Skin epidermis (tissue), 12 donors: Measurements from ENCODE around the gene MAD2L1.

Experiments
- H3K27ac ChIP-seq, 21 experiments: fragments of 200-600 bp; sonication (generic) in 11 of 21; one replicate each; pipeline ENCODE4 v1.5.0; 2020; ENCODE audit warnings: mild to moderate bottlenecking in 3 of 21, inconsistent platforms in 2 of 21, moderate library complexity in 2 of 21
- H3K4me3 ChIP-seq, 7 experiments: fragments of 200-600 bp; sonication (generic) in 2 of 7; one replicate each; pipeline ENCODE4 v1.5.0; 2020; ENCODE audit warnings: inconsistent platforms in 2 of 7, mild to moderate bottlenecking in 2 of 7, moderate library complexity in 1 of 7

The MAD2L1 gene

DNA sequence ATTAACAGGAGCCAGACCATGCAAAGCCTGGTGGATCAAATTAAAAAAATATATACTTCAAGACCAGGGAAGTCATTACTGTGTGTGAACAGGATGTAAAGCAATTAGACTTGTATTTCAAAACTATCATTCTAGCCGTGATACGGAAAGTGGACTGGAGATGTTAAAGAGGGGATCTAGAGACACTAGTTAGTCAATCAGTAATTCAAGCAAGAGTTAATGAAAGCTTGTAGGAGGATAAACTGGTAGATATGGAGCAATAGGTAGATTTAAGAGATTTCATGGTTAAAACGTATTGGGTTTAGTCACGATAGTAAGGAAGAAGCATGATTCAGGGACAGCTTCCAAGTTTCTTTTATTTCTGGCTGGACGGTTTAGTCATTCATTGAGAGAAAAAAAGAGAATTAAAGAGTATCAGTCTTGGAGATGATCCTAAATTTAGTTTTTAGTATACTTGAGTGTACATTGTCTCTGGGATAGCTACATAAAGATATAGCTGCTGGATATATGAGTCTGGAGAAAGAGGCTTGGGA lies 3.9 kb downstream of the MAD2L1 start:
- H3K27ac ChIP-seq = no peak overlapping the region
- H3K4me3 ChIP-seq = no peak overlapping the region

DNA sequence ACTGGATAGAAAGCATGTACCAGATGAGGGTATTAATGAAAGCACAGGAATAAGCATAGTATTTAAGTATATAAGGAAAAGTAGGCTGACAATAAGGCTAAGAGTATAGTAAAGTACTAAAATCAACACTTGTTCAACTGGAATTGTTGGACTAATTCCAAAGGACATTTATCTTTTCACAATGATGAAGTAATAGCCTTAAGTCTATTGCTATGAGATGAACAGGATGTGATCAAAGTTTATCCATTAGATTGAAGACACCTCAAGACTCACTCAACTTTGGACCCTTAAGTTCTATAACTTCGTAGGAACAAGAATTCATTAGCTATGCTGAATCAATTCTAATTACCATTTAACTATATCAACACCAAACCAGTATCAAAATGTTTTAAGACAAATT lies 7.6 kb downstream of the MAD2L1 start:
- H3K27ac ChIP-seq = no peak overlapping the region
- no peak overlapping the region for H3K4me3 ChIP-seq

DNA sequence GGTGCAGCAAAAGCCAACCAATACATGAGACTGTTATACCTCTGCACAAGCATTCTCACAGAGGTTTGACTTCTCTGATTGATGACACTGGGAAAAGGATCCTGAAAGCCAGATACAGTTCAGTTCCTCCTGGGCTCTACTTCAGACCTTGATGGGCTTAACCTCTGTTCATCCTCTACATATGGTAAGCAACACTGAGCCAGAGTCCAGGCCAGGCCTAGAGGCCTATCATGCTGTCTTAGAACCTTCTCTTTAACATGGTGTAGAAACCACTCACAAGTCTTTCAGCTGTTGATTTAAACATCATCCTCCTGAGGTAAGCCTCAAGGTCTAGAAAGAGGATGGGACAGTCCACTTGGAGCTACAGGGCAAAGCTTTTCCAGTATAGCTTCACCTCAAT lies 9.2 kb downstream of the MAD2L1 start:
- Histone ChIP-seq H3K27ac (no peak overlapping the region), H3K4me3 (no peak overlapping the region)

DNA sequence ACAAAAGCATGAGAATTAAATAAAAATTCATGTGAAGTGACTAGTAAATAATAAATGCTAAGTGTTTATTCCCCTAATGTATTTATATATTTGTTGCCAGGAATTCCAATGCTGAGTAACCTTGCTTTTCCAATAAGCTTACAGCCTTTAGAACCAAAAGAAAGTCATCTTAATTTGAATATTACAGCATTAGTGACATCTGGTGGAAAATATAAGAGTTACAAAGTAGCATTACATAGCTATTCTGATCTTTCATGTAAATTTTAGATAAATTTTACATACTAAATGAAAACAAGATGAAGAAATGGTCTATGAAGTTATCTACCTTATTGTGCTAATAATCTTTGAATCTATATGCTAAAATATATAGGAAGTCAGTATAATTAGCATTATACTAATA lies 10.4 kb downstream of the MAD2L1 start:
- H3K4me3 ChIP-seq = no peak overlapping the region
- H3K27ac ChIP-seq = no peak overlapping the region

DNA sequence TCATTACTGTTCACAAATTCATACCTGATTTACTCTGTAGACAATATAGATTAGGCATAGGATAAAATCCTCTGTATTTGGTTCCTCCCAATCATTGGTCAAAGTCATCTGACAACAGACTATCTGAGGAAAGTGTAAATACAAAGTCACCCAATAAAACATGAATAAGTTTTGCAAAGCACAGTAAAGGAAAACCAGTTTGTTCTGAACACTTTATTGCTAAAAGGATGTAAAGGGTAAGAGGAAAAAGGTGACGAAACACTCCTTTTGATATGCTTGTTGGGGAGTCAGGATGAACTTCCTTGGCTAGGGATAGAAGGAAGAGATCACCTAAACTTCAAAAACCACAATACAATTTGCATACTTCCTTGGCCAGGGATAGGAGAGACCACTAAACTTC lies 10.9 kb downstream of the MAD2L1 start:
- Histone ChIP-seq H3K27ac (no peak overlapping the region), H3K4me3 (no peak overlapping the region)

DNA sequence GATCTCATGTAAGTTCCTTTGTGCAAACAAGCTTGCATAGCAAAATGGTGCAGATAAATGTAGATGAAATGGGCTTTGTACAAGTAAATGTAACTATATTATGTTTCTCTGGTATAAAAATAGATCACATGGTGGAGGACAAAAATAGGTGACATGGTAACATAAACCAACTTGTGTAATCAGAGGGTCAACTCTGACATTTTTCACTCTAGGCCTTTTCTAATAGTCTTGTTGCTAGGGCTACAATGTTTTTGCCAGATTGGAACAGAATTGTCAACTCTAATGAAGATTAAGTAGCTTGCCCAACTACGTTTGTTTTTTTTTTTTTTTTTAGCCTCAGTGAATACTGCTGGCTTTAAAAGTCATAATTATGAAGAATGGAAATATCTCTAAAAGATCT lies 11.5 kb downstream of the MAD2L1 start:
- H3K27ac ChIP-seq = no peak overlapping the region

DNA sequence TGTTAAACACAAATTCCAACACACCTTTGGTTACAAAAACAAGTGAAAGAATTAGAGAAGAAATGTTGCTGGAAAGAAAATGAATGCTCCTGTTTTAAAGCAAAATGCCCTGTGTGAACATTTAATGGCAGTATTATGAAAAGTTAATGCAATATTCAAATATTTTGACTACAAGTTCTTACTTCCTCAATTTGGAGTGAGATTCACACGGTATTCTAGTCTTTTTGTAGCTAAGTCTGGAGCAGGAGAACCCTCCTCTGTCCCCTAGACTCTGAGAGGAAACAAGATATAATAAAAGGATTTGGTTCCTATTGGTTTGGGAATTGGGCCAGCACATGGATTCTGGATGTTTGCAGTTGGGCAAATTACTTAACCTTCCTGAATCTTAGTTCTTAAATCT lies 12.7 kb downstream of the MAD2L1 start:
- Histone ChIP-seq H3K27ac (no peak overlapping the region), H3K4me3 (no peak overlapping the region)

More for the DNA sequence above, 11.5 kb downstream of the MAD2L1 start:
- no peak overlapping the region for H3K4me3 ChIP-seq

DNA sequence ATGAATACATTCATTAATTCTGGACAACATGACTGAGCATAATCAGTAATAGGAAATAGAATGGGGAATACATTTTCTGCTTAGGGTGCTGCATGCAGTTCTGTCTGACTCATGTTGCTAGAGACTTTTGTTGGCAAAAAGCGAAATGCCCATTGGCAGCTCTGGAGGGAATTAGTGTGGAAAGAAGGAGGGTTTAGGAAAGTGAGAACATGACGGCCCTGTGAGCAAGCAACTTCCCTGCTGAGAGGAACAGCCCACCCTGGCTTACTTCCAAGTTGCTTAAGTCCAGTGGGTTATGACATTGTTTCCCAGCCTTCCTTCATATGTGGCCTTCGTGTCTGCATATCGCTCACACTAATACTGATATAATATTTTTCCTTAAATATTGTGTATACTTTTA lies 13.8 kb downstream of the MAD2L1 start:
- H3K4me3 ChIP-seq = no peak overlapping the region
- H3K27ac ChIP-seq = no peak overlapping the region

DNA sequence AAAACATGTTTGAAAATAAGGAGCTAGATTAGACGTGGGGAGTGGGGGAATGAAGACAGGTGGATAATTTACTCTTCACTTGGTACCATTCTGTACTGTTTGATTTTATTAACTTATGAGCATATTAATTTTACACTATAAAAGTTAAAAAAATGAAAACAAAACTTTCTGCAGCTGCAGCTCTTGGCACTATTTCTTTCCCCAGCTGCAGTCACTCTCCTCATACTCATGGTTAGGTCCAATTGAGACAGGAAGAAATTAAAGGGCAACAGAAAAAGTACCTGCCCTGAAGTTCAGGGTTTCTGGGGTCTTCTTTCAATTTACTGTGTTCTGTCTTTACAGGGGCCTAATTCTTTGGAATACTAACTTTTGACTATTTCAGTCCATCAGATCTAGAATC lies 15.4 kb downstream of the MAD2L1 start:
- Histone ChIP-seq H3K27ac (no peak overlapping the region), H3K4me3 (no peak overlapping the region)

DNA sequence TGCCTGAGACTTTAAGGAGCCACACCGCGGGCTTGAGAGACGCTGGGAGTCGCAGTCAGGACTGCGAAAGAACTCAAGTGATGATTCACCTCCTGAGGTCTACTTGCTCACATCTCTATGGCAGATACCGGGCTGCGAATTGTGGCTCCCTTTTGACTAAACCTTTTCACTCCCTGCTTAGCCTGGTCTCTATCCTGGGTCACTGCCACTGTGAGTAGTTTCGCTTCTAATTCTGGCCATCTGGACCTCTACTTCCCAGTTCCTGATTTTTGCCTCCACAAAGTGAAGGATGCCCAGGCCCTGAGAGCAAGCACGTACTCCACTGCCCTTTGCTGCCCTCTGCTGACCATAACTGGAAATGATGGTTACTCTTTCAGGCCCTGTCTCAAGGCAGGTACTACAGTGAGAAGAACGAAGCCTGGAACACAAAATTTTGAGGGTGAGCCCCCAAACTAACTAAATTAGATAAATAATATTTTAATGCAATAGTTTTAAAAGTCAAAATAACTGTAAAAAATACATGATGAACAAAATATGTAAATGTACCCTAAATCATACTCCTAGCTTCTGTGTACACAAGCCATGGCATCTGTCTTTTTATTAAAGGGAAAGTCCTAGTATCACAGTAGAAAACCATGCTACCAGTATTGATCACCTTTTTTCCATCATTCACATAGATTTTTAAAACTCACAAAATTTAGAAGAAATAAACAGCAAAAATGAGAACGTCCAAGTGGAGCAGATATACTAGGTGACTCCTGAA lies 16.7 kb downstream of the MAD2L1 start:
- Histone ChIP-seq H3K4me3 (peak overlapping the region in 3 of 7 experiments; percentile 1 to 20 (median 11)), H3K27ac (peak overlapping the region in 6 of 21 experiments; percentile 11 to 56 (median 48))

DNA sequence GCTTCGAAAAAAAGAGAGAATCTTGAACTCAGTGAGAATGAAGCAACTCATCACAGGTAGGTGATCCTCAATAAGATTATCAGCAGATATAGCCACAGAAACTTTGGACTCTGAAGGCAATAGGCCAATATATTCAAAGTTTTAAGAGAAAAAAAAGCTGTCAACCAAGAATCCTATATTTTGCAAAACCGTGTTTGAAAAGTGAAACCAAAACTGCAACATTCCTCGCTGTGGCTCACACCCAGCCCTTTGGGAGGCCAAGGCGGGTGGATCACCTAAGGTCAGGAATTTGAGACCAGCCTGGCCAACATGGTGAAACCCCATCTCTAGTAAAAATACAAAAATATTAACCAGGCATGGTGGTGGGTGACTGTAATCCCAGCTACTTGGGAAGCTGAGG lies 22.8 kb downstream of the MAD2L1 start:
- no peak overlapping the region for H3K4me3 ChIP-seq
- no peak overlapping the region for H3K27ac ChIP-seq

DNA sequence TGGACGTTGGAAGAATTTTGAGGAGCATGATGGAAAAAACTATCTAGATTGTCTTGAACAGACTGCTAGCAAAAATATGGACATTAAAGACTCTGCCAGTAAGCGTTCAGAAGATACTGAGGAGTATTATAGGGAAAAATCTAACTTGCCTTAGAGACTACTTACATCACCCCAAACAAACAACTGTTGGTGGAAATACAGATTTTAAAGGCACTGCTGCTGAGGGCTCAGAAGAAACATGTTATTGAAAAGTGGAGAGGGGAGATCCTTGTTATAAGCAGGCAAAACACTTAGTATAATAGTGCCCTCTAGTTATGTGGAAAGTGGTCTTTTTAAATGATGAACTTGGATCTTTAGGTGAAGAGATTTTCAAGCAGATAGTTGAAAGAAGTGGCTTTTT lies 29.2 kb downstream of the MAD2L1 start:
- no peak overlapping the region for H3K27ac ChIP-seq
- H3K4me3 ChIP-seq = no peak overlapping the region

DNA sequence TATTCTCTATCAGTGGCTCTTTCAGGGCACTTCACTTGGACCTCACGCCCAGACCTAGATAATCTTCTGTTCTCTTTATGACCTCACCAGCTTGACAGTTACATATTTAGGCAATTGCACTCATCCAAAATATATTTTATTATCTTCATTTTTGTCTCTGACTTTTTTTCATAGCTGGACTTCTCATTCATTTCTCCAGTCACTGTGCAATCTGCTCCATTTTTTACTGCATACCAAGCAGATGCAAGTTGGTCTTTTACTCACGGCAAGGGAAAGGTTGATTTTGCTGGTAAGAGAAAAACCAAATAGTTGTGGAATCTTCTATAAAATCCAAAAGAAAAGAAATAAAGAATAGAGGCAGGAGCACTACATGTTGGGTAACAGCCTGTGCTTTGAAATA lies 31.7 kb downstream of the MAD2L1 start:
- H3K4me3 ChIP-seq = no peak overlapping the region
- H3K27ac ChIP-seq = no peak overlapping the region

DNA sequence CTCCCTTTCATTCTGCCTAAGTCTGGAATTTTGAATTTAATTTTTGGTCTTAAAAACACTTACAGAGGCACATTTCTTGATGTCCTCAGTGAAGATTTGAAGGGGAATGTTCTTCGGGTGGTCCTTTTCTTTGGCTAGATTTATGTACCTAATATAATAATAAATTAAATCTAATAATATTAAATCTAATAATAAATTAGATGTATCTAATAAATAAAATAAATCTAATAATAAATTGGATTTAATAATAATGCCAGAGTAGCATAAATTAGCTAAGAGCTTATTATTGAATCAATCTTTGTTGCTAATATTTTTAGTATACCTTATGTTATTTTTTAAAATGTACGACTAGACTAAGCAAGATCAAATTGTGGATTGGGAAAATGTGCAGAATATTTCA lies 39.8 kb downstream of the MAD2L1 start:
- Histone ChIP-seq H3K27ac (no peak overlapping the region), H3K4me3 (no peak overlapping the region)

DNA sequence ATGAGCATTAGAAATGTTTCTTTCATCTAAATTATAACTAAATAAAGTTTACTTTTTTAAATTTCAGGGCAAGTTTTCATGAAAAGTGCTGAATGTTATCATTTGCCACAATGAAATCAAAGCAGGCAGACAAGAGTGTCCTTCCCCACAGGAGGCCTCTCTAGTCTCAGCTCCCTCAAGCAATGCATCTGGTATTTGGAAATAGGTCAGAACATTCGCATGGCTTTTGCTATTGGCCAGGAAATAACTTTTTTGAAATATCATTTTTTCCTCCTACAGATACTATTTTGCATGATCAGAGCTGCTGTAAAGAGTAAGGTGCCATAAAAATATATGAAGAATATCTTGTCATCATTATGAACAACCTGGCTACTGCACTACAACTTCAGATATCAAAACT lies 41.1 kb downstream of the MAD2L1 start:
- no peak overlapping the region for H3K4me3 ChIP-seq
- no peak overlapping the region for H3K27ac ChIP-seq

DNA sequence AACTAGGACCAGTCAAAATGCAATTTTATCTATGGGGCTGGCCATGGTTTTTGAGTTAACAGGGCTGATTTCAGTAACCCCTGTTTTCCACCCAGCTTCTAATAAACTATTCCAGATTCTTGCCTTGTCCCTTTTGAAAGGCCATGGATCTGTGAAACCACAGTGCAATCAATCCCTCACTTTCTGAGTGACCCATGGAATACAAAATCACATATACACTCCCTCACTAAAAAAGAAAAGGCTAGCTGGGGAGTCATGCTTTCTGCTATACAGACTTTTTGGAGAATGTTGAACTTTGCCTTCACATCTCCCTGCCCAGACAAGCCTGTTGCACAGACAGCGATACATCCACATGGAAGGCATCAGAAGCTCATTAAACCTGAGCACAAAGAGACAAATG lies 47.9 kb downstream of the MAD2L1 start:
- no peak overlapping the region for H3K27ac ChIP-seq
- no peak overlapping the region for H3K4me3 ChIP-seq

DNA sequence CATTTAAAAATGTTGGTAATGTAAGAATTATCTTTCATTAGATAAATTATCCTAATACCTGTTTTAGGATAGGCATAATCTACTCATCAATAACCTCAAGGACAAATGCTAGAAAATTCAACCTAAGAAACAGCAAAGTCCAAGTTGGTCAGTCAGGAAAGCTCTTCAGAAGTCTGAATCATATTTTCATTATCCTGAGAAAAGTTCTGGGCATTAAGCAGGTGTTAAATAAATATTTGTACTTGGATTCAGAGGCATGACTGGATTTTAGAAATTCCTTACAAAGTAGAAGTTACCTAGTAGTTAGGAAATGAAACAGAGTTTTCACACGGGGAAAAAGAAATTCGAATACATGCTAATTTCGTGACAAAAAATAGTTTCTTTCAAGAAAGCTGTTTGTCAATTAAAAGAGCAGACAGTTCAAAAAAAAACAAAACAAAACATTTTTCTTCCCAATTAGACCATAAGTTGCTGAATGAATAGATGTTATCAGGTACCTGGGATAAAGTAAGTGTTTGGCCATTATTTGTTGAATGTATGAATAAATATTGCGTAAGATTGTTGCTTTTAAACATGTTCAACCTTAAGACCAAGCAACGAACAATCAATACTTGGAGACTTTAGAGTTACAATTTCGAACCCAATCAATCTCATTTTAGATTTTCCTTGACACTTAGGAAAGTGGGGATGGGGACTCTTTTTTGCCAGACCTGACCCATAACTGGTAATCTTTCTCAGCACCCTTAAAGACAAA lies 48.5 kb downstream of the MAD2L1 start:
- no peak overlapping the region for H3K27ac ChIP-seq

DNA sequence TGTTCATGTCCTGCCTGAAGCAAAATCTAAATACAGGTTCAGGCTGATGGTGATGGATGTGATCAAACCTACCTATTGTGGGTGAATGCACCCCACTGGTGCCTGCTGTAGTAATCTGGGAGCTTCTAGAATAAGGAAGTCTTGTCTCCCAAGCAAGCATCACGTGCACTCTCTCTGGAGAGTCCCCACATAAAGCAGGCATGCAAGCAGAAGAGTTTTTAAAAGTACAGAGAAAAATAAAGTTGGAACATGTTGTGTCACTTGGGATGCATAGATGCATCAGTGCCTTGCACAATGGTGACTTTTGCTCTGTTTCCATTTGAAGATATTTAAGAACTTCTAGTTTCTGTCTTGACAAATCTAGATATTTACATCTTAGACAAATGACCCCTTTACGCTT lies 54.9 kb downstream of the MAD2L1 start:
- Histone ChIP-seq H3K4me3 (no peak overlapping the region), H3K27ac (no peak overlapping the region)

More for the DNA sequence above, 48.5 kb downstream of the MAD2L1 start:
- no peak overlapping the region for H3K4me3 ChIP-seq

DNA sequence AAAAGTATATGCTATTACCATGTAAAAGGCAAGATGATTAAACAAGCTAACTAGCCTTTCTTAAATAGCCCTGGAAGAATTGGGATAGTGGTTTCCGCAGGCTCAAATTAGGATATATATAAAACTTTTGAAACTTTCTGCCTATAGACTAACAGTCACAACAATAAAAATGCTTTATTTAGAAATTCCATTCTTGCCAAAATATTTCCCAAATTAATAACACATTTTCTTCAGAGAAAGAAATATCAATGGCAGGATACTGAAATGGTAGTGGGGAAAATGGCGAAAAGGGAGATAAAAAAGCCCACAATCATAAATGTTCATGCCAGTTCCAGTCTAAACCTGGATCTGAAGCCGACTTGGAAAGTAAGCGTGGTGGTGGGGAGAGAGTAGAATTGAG lies 56.0 kb downstream of the MAD2L1 start:
- Histone ChIP-seq H3K4me3 (no peak overlapping the region), H3K27ac (no peak overlapping the region)

DNA sequence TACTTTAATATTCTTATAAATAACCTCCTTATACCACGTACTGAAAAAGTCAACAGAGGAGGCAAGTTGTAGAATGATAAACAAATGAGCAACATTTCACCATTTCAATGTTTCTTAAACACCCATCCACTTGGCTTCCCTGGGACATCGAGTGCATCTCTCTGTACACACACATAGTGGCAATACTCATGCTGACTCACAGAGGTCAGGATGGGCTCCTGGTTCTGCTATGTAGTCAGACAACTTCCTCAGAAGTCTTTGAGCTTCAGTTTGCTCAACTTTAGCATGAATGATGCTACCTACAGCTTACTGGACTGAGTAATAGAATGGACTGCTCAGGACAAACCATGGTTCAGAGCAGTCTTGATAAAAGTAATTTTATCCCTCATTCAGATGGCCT lies 56.9 kb downstream of the MAD2L1 start:
- H3K27ac ChIP-seq = no peak overlapping the region
- no peak overlapping the region for H3K4me3 ChIP-seq

DNA sequence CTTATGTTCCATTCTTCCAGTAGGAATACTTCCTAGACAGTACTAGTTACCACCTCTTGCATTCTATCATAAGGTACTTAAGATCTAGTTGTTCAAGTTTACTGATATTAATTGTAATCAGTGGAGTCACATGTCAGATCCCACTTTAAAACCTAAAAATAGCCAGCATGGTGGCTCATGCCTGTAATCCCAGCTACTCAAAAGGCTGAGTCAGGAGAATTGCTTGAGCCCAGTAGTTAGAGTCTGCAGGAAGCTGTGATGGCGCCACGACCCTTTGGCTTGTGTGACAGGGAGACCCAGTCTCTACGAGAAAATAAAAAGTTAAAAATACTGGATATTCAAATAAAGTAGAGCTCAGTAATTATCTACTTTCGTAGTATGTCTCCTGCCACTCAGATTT lies 57.7 kb downstream of the MAD2L1 start:
- no peak overlapping the region for H3K27ac ChIP-seq

More for the DNA sequence above, 57.7 kb downstream of the MAD2L1 start:
- H3K4me3 ChIP-seq = no peak overlapping the region
